NCI-H2107 treated with DMSO at 0.1 percent for 48 hours (cell line): ENCODE results near the gene UFD1.
A peak's percentile ranks its signal among the peaks of the same experiment; 100 is the strongest.
"Not testable (repeated sequence)": the region's sequence is repeated elsewhere in the genome, so short reads cannot be mapped to it uniquely, and the experiment has no call there.

Experiments
- DNase-seq: peaks from one replicate; lab custom pipeline; 2025; ENCODE audit not compliant: unreplicated experiment; lab: John Stamatoyannopoulos, UW

The UFD1 gene

GRCh38 chr22:19450363-19451175 lies 28.4 kb downstream of the UFD1 start:
- DNase-seq: no peak

DNA sequence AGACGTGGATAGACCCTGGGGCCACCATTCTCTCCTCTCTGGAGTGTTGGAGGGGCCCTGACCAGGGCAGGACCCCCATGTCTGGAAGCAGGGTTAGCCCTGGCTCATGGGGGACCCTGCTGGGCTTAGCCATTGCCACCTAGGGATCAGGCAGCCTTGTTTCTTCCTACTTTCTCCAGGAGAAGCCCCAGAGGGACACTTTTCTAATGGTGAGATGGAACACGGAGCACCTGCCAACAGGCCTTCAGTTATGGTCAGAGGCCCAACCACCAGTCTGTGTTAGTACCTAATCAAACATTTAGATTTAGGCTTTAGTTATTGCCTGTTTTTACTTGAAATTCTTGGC lies 29.6 kb downstream of the UFD1 start:
- DNase-seq: no peak

DNA sequence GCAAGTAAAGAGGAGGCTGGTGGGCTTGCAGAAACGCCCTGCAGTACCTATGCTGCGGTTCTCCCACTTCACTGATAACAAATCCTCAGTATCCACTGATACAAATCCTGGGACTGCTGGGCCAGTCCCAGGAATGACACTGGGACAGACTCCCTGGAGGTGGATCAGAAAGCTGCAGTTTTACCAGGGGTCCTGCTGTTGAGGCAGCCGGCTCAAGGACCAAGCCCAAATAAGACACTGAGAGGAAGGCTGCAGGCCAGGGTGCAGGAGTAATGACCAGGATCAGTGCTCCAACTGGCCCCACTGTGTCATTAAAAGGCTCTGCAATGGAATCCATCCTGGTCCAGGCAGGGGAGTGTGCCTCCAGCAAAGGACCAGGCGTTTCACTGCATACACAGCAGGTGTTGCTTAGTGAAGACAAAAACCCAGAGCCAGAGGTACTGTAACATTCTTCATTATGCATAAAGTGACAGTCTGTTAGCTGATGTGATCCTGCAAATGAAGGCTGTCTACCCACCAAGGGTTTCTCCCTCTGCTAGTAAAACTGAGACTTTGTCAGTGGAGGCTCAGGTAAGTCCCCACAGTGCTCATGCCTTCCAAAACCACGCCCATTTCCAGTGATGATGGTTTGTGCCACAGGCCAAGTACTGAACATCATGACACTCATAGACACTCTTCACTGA lies 30.1 kb downstream of the UFD1 start:
- DNase-seq: no peak

DNA sequence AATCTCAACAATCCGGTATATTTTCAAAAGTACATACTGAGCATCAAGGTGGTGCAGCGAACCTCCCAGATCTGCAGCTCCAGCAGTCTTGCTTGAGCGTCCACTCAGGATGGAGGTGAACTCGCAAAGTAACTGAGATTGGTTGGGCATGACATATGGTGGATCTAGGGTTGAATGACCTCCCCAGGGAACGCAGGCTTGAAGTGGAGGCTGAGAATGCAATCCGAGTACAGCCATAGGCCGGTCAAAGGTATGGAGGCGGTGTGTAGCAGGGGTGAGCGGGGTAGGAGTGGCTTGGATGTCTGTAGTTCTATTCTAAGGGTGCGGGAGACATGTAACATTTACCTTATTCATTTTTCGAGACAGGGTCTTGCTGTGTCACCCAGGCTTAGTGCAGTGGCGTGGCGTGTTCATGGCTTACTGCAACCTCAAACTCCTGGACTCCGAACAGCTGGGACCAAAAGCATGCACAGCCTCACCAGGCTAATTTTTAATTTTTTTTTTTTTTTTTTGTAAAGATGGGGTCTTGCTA lies 30.9 kb downstream of the UFD1 start:
- peak; percentile 89 for DNase-seq

DNA sequence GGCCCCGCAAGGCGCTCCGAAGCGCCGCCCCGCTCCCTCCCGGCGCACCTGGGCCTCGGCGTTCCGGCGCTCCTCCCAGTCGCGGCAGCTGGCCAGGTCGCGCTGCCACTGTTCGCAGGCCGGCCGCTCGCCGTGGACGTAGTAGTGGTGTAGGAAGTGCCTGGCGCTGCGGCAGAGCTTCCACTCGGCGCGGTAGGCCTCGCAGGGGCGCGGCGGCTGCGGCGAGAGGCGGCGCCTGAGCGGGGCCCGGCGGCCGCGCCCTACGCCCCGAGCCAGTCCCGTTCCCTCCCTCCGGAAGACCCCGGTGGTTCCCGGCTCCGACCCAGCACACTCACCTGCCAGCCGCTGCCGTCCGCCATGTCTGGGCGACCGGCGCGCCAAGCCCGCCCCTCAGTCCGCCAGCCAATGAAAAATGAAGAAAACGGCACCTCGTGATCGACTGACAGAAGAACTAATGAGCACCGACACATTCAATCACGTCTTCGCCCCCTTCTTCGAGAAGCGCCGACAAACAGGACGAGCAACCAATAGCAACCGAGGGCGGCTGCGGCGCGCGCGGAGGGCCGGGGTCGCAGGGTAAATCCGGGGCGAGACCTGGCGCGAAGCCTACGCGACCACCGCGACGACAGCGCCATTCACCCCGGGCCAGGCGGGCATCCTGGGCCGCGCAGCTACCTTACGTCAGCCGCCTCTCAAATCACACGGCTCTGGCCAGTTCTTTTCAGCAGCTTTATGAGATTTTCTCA lies 31.5 kb downstream of the UFD1 start, which contains the start of gene C22orf39:
Gene C22orf39 (minus strand): TSS at position 382 of the 746 bp plus-strand sequence. CDS start 23 bp downstream, at position 359.
- DNase-seq: peak; percentile 83

DNA sequence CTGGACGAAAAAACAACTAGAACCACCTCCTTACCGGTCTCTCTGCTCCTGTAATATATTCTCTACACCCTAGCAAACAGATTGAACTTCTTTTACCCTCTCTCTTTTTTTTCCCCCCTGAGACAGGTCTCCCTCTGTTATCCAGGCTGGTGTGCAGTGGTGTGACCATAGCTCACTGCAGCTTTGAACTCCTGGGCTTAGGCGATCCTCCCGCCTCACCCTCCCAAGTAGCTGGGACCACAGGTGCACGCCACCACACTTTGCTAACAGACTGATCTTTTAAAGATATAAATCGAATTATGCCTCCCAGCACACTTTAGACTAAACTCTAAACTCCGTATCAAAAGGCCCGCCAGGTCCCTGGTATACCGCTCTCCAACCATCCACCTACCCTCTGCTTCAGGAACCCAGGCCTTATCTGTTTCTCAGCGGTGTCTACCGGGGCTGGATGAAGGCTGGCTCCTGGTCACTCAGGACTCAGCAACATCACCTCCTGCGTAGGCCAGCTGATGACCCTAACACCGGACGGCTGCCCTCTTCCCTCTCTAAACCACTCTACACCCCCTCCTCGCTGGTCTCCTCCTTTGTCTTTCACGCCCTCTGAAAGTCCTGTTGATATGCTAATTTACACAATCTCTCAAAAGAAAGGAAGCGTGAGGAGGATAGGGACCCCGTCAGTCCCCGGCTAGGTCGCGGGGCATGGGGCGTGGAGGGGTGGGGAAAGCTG lies 32.2 kb downstream of the UFD1 start:
- DNase-seq: no peak

- not testable (repeated sequence) for DNase-seq
Measured at GRCh38 chr22:19445279-19445982, 33.6 kb downstream of the UFD1 start.

DNA sequence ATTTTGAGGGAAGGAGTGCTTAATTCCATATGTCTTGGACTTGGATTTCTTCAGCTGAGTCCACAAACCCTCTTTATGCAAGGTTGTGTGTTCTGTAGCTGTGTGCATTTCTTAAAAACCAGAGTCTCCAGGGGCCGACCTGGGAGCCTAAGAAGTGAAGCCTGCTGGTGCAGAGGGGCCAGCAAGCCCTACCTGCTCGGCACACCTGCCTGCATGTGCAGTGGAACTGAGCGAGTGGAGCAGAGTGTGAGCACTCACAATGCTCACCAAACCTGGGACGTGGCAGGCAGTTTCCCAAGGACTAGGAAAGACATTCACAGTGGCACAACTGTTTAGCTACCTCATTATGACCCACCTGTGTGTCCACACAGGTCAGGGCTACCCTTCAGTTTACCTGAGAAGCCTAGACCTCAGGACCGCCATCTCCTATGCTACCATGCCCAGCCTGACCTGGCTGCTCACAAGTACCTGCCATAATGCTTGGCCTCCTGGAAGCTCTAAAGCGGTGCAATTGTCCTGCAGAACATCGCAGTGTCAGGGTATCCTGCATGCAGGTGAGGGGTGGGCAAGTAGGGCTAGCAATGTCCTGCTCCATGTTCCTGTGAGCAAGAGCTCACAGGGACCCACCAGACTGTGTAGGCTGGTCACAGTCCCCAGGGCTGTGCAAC lies 35.3 kb downstream of the UFD1 start:
- no peak for DNase-seq

GRCh38 chr22:19442166-19442565 lies 36.8 kb downstream of the UFD1 start:
- no peak for DNase-seq

DNA sequence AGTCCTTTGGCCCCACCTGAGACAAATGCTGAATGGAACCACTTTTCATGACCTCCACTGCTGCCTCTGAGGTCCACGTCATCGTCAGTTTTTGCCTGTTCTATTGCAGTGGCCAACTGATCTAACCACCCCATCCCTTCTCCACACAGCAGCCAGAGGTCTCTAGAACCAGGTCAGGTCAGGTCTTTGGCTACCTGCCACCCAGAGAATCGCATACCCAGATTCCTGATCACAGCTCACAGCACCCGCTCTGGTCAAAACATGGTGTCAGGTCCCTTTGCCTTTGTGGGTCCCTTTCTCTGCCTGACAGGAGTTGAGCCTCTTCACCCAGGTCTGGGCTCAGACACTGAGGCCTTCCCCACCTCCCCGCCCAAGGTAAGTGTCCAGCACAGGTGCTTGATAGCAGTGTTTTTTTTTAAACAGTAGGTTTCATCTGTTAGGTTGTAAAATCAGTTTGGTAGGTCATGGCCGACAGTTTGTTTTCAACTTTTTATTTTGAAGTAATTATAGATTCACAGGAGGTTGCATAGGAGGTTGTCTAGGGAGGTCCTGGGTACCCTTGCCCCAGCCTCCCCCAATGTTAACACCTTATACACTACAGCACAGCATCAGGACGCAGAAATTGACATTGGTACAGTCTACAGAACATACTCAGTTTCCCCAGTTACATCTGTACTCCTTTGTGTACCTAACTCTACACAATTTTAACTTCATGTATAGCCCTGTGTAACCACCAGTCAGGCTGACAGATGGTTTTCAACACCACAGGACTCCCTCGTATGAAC lies 38.4 kb downstream of the UFD1 start:
- DNase-seq: no peak

DNA sequence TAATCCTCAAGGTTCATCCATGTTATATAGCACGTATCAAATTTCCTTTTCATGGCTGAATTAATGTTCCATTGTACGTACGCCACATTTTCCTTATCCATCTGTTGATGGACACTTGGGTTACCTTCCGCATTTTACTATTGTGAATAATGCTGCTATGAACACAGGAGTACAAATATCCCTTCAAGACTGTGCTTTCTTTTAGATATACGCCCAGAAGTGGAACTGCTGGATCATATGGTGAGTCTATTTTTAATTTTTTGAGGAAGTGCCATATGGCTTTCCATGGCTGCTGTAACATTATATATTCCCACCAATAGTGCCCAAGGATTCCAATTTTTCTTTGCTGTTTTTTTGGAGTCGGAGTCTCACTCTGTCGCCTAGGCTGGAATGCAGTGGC lies 40.7 kb downstream of the UFD1 start:
- peak; percentile 22 for DNase-seq

DNA sequence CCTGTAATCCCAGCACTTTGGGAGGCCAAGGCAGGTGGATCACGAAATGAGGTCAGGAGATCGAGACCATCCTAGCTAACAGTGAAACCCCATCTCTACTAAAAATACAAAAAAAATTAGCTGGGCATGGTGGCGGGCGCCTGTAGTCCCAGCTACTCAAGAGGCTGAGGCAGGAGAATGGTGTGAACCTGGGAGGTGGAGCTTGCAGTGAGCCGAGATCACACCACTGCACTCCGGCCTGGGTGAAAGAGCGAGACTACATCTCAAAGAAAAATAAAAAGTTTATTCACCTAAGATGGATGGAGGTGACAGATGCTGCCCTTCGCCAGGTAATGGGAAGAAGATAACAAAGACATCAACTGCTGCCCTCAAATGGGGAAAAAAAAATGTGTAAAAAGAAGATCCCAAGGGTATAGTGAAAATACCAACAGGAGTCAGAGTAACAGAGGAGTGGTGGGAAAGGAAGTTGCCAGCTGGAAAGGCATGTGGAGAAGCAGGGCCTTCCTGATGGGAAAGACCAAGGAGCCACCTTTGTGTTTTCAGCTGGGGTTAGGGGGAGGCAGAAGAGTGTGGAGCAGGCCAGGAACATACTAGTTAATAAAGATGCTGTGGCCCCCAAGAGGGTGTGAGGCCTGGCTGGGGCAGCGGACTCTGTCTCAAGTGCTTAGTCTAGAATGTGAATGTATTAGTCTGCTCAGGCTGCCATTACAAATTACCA lies 42.4 kb downstream of the UFD1 start:
- DNase-seq: not testable (repeated sequence)

DNA sequence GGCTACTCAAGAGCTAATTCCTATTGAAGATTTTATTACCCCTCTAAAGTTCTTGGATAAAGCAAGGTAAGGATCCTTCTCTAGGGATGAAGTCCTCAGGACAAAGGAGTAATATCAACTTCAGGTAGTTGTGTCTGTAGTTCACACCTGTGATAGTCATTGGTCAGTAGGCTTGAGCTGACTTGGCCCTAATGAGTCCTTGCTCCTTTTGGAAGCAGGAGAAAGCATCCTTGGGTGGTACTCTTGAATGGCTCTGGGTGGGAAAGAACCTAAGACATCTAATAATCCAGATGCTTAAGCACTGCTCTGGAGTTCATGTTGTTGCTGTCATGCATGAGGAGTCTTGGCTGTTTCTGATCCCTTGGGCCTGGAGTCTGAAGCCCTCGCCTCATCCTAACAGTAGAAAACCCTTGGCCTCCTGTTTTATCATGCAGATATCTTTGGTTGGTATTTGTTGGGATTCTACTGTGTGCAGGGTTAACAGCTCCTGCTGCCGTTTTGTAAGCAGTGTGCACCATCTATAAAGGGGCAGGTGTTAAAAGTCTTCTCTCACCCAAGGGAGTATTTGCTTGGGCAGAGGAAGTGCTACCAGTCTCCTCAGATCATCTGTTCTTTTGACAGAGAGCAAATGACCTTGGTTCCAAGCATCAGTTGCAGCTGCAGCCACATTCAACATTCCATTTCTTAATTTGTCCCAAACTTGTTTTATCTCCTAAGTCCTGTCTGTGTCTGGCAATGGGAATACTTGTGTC lies 44.0 kb downstream of the UFD1 start:
- DNase-seq: no peak

DNA sequence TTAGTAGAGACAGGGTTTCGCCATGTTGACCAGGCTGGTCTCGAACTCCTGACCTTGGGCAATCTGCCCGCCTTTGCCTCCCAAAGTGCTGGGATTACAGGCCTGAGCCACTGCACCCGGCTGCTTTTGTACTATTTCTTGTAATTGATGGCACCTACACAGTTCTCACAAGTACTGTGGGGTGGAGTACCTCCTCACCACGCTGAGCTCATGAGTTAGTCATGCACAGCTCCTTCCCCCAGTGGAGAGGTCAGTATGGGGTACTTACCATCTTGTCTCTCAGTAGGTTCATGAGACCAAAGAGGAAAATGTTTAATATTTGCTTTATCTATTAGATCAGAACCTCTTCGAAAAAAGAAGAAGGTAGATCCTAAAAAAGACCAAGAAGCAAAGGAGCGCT lies 44.6 kb downstream of the UFD1 start:
- no peak for DNase-seq

- peak; percentile 19 for DNase-seq
Measured at GRCh38 chr22:19432133-19432851, 46.7 kb downstream of the UFD1 start, which contains the start of gene MRPL40. TSS of gene MRPL40 (plus strand) at chr22:19432545. CDS start at chr22:19432555, 10 bp downstream.

- peak; percentile 13 for DNase-seq
Measured at GRCh38 chr22:19431649-19432132, 47.3 kb downstream of the UFD1 start, which contains the start of gene HIRA. TSS of gene HIRA (minus strand) at chr22:19431733. CDS start at chr22:19431476, 257 bp downstream.
